Transverse colon (tissue), 4 donors: Measurements from ENCODE around the gene PHLDA3. TPM values are rescaled to one million over a fixed set of nuclear protein-coding genes. Genes with fewer than 3 reads are reported as not detected.

Experiments
- DNase-seq: peaks from one replicate; pipeline ENCODE4 v3.0.0-alpha.2; 2019
- H3K27ac ChIP-seq, 4 donors: fragments of 200-600 bp; sonication (generic); 2 replicates each; pipeline ENCODE4 v1.5.1; 2016 to 2018; ENCODE audit warnings: inconsistent platforms in 4 of 4
- H3K27me3 ChIP-seq: fragments of 200-600 bp; sonication (generic); 2 replicates; pipeline ENCODE4 v1.5.1; 2017; ENCODE audit warnings: inconsistent platforms
- H3K36me3 ChIP-seq, 4 donors: fragments of 200-600 bp; sonication (generic); 2 replicates each; pipeline ENCODE4 v1.5.1; 2017 to 2019; ENCODE audit warnings: inconsistent platforms in 4 of 4
- H3K4me1 ChIP-seq, 4 donors: fragments of 200-600 bp; sonication (generic); 2 replicates each; pipeline ENCODE4 v1.5.1; 2017 to 2020; ENCODE audit warnings: inconsistent platforms in 4 of 4
- H3K4me3 ChIP-seq, 4 donors: fragments of 200-600 bp; sonication (generic); 1 replicate in 1 of 4; 2 replicates in 3 of 4; pipeline versions ENCODE4 v1.5.1 to v1.6.1; 2017 to 2019; ENCODE audit warnings: inconsistent platforms in 4 of 4
- H3K9me3 ChIP-seq, 2 donors: fragments of 200-600 bp; sonication (generic); 2 replicates each; pipeline ENCODE4 v1.5.1; 2017 to 2019; ENCODE audit warnings: inconsistent platforms in 2 of 2
- CTCF ChIP-seq, 5 experiments: fragments of 200-600 bp in 3 of 5; fragments of 450-650 bp in 2 of 5; sonication (generic) in 3 of 5; IDR thresholded peaks; 1 replicate in 2 of 5; 2 replicates in 3 of 5; pipeline ENCODE4 v1.5.1; 2016 to 2017; ENCODE audit warnings: antibody characterized with exemption in 5 of 5, inconsistent platforms in 3 of 5, mild to moderate bottlenecking in 2 of 5, moderate library complexity in 1 of 5
- EP300 ChIP-seq: sonication (generic); formaldehyde crosslinking; IDR thresholded peaks from one replicate; pipeline ENCODE4 v1.6.1; 2017; ENCODE audit warnings: antibody characterized with exemption, low read depth
- POLR2A ChIP-seq: fragments of 450-650 bp; IDR thresholded peaks from one replicate; pipeline ENCODE4 v1.6.1; 2016; ENCODE audit warnings: antibody characterized with exemption, mild to moderate bottlenecking, moderate library complexity
- POLR2AphosphoS5 ChIP-seq, 3 donors: sonication (generic); formaldehyde crosslinking; IDR thresholded peaks; one replicate each; pipeline ENCODE4 v1.6.1; 2016; ENCODE audit warnings: antibody characterized with exemption in 3 of 3
- WGBS, 2 donors: methylation state at CpG; one replicate each; pipeline ENCODE4 v1.1.5; 2018; ENCODE audit warnings: low coverage in 1 of 2; 5-methylcytosine and 5-hydroxymethylcytosine counted together
- in situ Hi-C, 4 donors: fragments of 200-750 bp; cut with MboI; loops; one replicate each; pipeline versions ENCODE4 v1.15.0 to v1.15.1; 2017; ENCODE audit warnings: low sequenced_read_pairs in 3 of 4, low pct_ligation_motif_present in 1 of 4, low pct_unique_long_range_greater_than_20kb in 1 of 4
- intact Hi-C: fragments of 100-400 bp; cut with DNase I; formaldehyde crosslinking; loops from one replicate; pipeline ENCODE4 v1.15.1; 2023; ENCODE audit warnings: low total_unique reads
- total RNA-seq, 4 donors: library from RNA; depleted of rRNA; stranded (reverse); fragments of >200 nt; gene quantifications; one replicate each; pipeline ENCODE4 v1.1.0, GENCODE V29; 2016

The PHLDA3 gene
- total RNA-seq, 4 donors from 2014 or later, result 19.4 to 47.6 (median 31.5) TPM

- Histone ChIP-seq H3K27me3 (no peaks in the 10 kb centered on the region), H3K27ac (peak overlapping the region; percentile 28 to 97 (median 94)), H3K9me3 (no peaks in the 10 kb centered on the region), H3K4me3 (no peak overlapping the region), H3K36me3 (peaks cover 0 to 45% (median 6%) of the 10 kb centered on the region in 4 donors), H3K4me1 (peaks cover 22 to 45% (median 40%) of the 10 kb centered on the region in 4 donors)
- WGBS, 2 donors, result 89% methylated on average over 4 of the region's 4 CpGs; no CpG with 5 or more reads in 1 of the 2 donors
- in situ Hi-C loops, result no loop called here
- intact Hi-C loops, result no loop called here
- TF ChIP-seq EP300 (no peak), POLR2AphosphoS5 (IDR thresholded peaks at IDR 0.05) (peak in 1 of 3 donors; percentile 1), POLR2A (no peak)
- no peak for DNase-seq
Observed at GRCh38 chr1:201485184-201485774, 16.3 kb upstream of the PHLDA3 start.

GRCh38 chr1:201483373-201483949 is 14.5 kb upstream of the PHLDA3 start:
- H3K4me3 ChIP-seq, result no peak overlapping the region
- H3K9me3 ChIP-seq, result no peaks in the 10 kb centered on the region
- WGBS, 2 donors, result 82% methylated on average over 4 of the region's 4 CpGs; no CpG with 5 or more reads in 1 of the 2 donors
- H3K36me3 ChIP-seq, result peaks cover 0 to 39% (median 4%) of the 10 kb centered on the region in 4 donors
- TF ChIP-seq POLR2A (no peak), CTCF (IDR thresholded peaks at IDR 0.05) (no peak), POLR2AphosphoS5 (IDR thresholded peaks at IDR 0.05) (no peak), EP300 (no peak)
- in situ Hi-C loops, result no loop called here
- DNase-seq, result no peak
- H3K27ac ChIP-seq, result peak overlapping the region in 3 of 4 donors; percentile 93 to 97 (median 95)
- H3K4me1 ChIP-seq, result peaks cover 11 to 31% (median 28%) of the 10 kb centered on the region in 4 donors
- intact Hi-C loops, result loop anchor here (5.0 kb wide), 1 partner anchor 36 kb away; no protein-coding TSS in a partner anchor
- H3K27me3 ChIP-seq, result no peaks in the 10 kb centered on the region

- H3K4me1 ChIP-seq, result peaks cover 11 to 29% (median 26%) of the 10 kb centered on the region in 4 donors
- H3K36me3 ChIP-seq, result peaks cover 0 to 32% (median 3%) of the 10 kb centered on the region in 4 donors
- in situ Hi-C loops (no loop called here), intact Hi-C loops (loop anchor here (5.0 kb wide), 1 partner anchor 35 kb away; no protein-coding TSS in a partner anchor)
- H3K27me3 ChIP-seq, result no peaks in the 10 kb centered on the region
- H3K27ac ChIP-seq, result peak overlapping the region; percentile 78 to 97 (median 94)
- no peaks in the 10 kb centered on the region for H3K9me3 ChIP-seq
- WGBS, 2 donors, result 20 to 49% methylated on average over 1 to 5 of the region's 5 CpGs
- TF ChIP-seq CTCF (IDR thresholded peaks at IDR 0.05), result no peak
- peak in 1 of 3 donors; percentile 29 for TF ChIP-seq POLR2AphosphoS5 (IDR thresholded peaks at IDR 0.05)
- no peak for TF ChIP-seq POLR2A
- no peak for DNase-seq
- no peak overlapping the region for H3K4me3 ChIP-seq
Observed at GRCh38 chr1:201482755-201483154, 13.8 kb upstream of the PHLDA3 start.

GRCh38 chr1:201481761-201482493 is 12.9 kb upstream of the PHLDA3 start:
- no peaks in the 10 kb centered on the region for H3K27me3 ChIP-seq
- TF ChIP-seq POLR2AphosphoS5 (IDR thresholded peaks at IDR 0.05), result peak; percentile 8 to 62 (median 18)
- TF ChIP-seq EP300, result no peak
- peak; percentile 86 to 95 (median 91) for TF ChIP-seq CTCF (IDR thresholded peaks at IDR 0.05)
- no peak for TF ChIP-seq POLR2A
- intact Hi-C loops (loop anchor here (5.0 kb wide), 1 partner anchor 35 kb away; no protein-coding TSS in a partner anchor), in situ Hi-C loops (no loop called here)
- peak overlapping the region; percentile 78 to 97 (median 94) for H3K27ac ChIP-seq
- DNase-seq, result peak; percentile 91
- H3K4me1 ChIP-seq, result peaks cover 11 to 29% (median 25%) of the 10 kb centered on the region in 4 donors
- H3K9me3 ChIP-seq, result no peaks in the 10 kb centered on the region
- H3K4me3 ChIP-seq, result peak overlapping the region in 3 of 4 donors; percentile 13 to 37 (median 25)
- 7% methylated on average over 25 of the region's 35 CpGs; no CpG with 5 or more reads in 1 of the 2 donors for WGBS, 2 donors
- peaks cover 0 to 24% (median under 1%) of the 10 kb centered on the region in 4 donors for H3K36me3 ChIP-seq
